Fibroblast of lung (primary cell): ENCODE results near the gene SDHC.
"Not testable (repeated sequence)": the region's sequence is repeated elsewhere in the genome, so short reads cannot be mapped to it uniquely, and the experiment has no call there.

Experiments
- CTCF ChIP-seq, 2 donors: IDR thresholded peaks in 1 of 2; conservative IDR thresholded peaks in 1 of 2; 1 replicate in 1 of 2; 2 replicates in 1 of 2; pipeline ENCODE4 v1.5.1; 2011 to 2012; ENCODE audit warnings: low read length in 2 of 2, control low read depth in 1 of 2, inconsistent platforms in 1 of 2, low read depth in 1 of 2, mild to moderate bottlenecking in 1 of 2
- EZH2 ChIP-seq: IDR thresholded peaks from 2 replicates; pipeline ENCODE4 v1.5.1; 2012; ENCODE audit warnings: low read length, control low read depth, mild to moderate bottlenecking; ENCODE audit errors: missing control alignments

- TF ChIP-seq CTCF (conservative IDR thresholded peaks at IDR 0.05 in 1 of 2, IDR thresholded peaks at IDR 0.05 in 1 of 2; ENCODE audit: low read depth in 1 of 2, low read length in 2 of 2); EZH2: not testable (repeated sequence)
Observed at GRCh38 chr1:161409848-161410635, 95.9 kb downstream of the SDHC start.
